HT-29 (cell line): ENCODE measurements around the gene STAP2. TPM values are rescaled to one million over a fixed set of nuclear protein-coding genes. Genes with fewer than 3 reads are reported as not detected.

ENCODE experiments used
- DNase-seq: peaks from one replicate; pipeline ENCODE4 v3.0.0-alpha.2; 2015; ENCODE audit warnings: low spot score
- total RNA-seq: library from RNA; depleted of rRNA; stranded (reverse); fragments of >200 nt; shearing (Covaris generic); gene quantifications from 2 replicates; pipeline ENCODE4 v1.2.3, GENCODE V29; 2014

Gene STAP2
- total RNA-seq, 1 experiment from 2014 or later = 69.6 TPM

- DNase-seq = no peak
Observed at GRCh38 chr19:4370418-4371041, 31.9 kb upstream of the STAP2 start.

- DNase-seq = peak; percentile 29
Observed at GRCh38 chr19:4369888-4370260, 31.2 kb upstream of the STAP2 start.

- DNase-seq = peak; percentile 60
Observed at GRCh38 chr19:4369109-4369887, 30.7 kb upstream of the STAP2 start.

- no peak for DNase-seq
Observed at GRCh38 chr19:4368128-4368820, 29.6 kb upstream of the STAP2 start.

- no peak for DNase-seq
Observed at GRCh38 chr19:4367781-4368127, 29.1 kb upstream of the STAP2 start.

- no peak for DNase-seq
Observed at GRCh38 chr19:4367336-4367723, 28.7 kb upstream of the STAP2 start.

- DNase-seq = no peak
Observed at GRCh38 chr19:4366666-4367335, 28.2 kb upstream of the STAP2 start.

- no peak for DNase-seq
Observed at GRCh38 chr19:4365791-4366665, 27.4 kb upstream of the STAP2 start.

GRCh38 chr19:4365341-4365740 is 26.7 kb upstream of the STAP2 start:
- no peak for DNase-seq

GRCh38 chr19:4363571-4364304 is 25.1 kb upstream of the STAP2 start:
- no peak for DNase-seq

- peak; percentile 47 for DNase-seq
Observed at GRCh38 chr19:4362831-4363545, 24.4 kb upstream of the STAP2 start.

GRCh38 chr19:4362101-4362828 is 23.6 kb upstream of the STAP2 start:
- DNase-seq = no peak

- no peak for DNase-seq
Observed at GRCh38 chr19:4361152-4362046, 22.8 kb upstream of the STAP2 start.

GRCh38 chr19:4360641-4361151 is 22.1 kb upstream of the STAP2 start:
- no peak for DNase-seq

- no peak for DNase-seq
Observed at GRCh38 chr19:4360081-4360569, 21.5 kb upstream of the STAP2 start.

- DNase-seq = no peak
Observed at GRCh38 chr19:4359627-4360000, 21.0 kb upstream of the STAP2 start.

- DNase-seq = no peak
Observed at GRCh38 chr19:4358709-4359626, 20.3 kb upstream of the STAP2 start.
